GM18502 (cell line): Measurements from ENCODE around the gene EPN3.

Experiments
- ATAC-seq: cut with Tn5 transposase; IDR thresholded peaks from one replicate; pipeline ENCODE4 v1.9.1; 2021; ENCODE audit warnings: mild to moderate bottlenecking; ENCODE audit not compliant: unreplicated experiment, poor library complexity

EPN3 gene

GRCh38 chr17:50547736-50548083 lies 15.2 kb downstream of the EPN3 start:
- no peak for ATAC-seq

GRCh38 chr17:50548831-50549230 lies 16.3 kb downstream of the EPN3 start:
- ATAC-seq: no peak

- no peak for ATAC-seq
Observed at GRCh38 chr17:50549256-50549941, 16.9 kb downstream of the EPN3 start.

DNA sequence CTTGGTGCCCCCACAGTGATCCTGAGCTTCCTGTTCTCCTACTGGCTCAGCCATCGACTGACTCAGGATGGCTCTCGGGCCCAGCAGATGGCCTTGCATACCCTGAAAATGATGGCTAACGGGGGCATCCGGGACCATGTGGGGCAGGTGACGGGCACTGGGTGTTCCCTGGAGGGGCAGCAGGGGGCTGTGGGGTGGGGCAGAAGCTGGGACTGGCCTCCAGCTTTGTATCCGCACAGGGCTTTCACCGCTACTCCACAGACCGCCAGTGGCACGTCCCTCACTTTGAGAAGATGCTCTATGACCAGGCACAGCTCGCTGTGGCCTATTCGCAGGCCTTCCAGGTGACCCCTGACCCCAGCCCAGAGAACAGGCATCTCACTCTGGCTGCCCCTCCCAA lies 17.4 kb downstream of the EPN3 start:
- ATAC-seq: no peak

DNA sequence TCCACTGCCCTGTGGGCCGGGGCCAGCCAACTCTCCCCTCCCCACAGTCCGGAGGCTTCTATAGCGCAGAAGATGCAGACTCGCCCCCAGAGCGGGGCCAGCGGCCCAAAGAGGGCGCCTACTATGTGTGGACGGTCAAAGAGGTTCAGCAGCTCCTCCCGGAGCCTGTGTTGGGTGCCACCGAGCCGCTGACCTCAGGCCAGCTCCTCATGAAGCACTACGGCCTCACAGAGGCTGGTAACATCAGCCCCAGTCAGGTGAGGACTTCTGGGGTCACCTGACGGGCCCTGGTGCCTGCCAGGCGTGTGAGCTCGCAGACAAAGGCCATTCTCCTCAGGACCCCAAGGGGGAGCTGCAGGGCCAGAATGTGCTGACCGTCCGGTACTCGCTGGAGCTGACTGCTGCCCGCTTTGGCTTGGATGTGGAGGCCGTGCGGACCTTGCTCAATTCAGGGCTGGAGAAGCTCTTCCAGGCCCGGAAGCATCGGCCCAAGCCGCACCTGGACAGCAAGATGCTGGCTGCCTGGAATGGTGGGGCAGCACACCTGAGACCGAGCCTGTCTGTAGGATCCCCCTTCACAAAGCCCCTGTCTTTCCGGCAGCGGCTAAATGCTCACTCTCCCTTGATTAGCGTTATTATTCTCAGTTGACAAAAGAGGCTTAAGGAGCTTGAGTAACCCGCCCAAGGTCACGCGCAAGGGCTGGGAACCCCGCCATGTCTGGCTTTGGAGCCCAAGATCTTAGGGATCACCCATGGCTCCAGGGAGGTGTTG lies 18.3 kb downstream of the EPN3 start:
- no peak for ATAC-seq

- ATAC-seq: no peak
Observed at GRCh38 chr17:50551433-50551815, 18.9 kb downstream of the EPN3 start.

GRCh38 chr17:50551884-50552283 lies 19.3 kb downstream of the EPN3 start:
- ATAC-seq: no peak

DNA sequence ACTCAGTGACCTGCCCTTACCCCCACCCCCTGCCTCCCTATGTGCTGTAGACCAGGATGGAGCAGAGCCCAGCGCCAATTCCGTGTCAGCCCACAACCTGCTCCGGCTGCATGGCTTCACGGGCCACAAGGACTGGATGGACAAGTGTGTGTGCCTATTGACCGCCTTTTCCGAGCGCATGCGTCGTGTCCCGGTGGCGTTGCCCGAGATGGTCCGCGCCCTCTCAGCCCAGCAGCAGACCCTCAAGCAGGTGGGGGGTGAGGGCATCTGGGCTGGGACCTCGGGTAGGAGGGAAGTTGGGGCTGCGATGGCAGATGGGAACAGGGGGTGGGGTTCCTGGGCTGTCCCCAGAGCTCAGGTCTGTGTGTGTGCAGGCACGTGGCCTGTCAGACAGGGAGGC lies 21.7 kb downstream of the EPN3 start:
- no peak for ATAC-seq

DNA sequence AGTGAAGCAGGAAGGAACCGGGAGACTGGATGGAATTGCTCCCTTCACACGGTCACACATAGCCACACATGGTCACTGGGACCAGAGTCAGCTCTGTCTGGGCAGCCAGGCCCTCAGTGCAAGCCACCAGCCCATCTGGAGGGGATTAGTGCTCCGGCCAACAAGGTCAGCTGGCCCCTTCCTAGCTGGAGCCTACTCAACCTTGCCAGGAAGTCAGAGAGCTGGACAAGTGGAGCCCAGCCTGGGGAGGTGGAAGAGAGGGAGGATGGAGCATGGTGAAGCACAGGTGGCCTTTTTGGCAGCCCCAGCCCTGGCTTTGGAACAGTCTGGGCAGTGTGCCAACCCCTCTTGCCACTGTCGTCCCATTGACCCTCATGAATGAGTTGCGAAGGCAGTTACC lies 24.3 kb downstream of the EPN3 start:
- ATAC-seq: no peak

GRCh38 chr17:50557630-50558029 lies 25.1 kb downstream of the EPN3 start:
- ATAC-seq: no peak

GRCh38 chr17:50558091-50558490 lies 25.6 kb downstream of the EPN3 start:
- ATAC-seq: no peak

DNA sequence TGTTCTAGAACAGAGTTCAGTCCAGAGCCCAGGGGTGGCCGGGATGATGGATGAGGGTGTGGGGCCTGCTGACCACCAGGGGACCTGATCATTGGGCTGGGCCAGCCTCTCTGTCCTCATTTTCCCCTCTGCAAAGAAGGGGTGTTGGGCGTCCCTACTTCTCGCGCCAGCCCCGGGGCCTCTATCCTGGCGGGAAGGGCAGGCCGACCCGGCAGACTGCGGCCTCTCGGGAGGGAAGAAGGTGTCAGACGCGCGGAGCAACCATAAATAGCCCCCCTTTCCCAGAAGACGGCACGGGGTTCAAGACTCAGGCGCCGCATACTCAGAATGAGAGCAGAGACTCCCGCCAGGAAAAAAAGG lies 26.0 kb downstream of the EPN3 start:
- no peak for ATAC-seq

GRCh38 chr17:50558941-50559614 lies 26.5 kb downstream of the EPN3 start:
- no peak for ATAC-seq

GRCh38 chr17:50559674-50560184 lies 27.2 kb downstream of the EPN3 start:
- no peak for ATAC-seq

DNA sequence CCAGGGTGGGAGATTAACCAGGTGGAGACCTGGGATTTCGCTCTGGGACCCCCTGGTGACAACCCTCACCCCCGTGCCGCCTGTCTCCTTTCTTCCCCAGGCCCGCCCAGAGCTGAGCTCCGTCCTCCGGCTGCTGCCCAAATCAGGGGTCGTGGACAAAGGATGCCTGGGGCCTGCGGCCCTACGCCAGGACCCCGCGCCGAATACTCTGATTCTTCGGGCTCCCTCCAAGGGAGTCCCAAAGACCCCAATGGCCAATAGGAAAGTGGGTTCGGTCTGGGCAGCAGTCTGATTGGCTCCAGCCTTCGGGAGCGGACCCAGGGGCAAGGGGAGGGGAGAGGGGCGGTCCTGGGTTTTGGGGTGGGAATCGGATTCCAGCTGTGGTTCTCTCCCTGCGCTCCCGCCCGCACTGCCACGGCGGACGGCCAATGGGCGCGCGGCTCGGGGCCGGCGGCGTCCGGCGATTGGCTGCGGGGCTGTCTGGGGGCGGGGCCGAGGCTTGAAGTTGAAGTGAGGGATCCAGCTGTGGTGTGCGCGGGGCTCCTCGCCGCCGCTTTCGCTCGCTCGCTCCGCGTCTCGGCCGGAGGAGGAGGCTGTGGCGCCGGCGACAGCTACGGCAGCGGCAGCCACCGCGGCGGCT lies 27.8 kb downstream of the EPN3 start, which contains the start of gene CACNA1G:
CACNA1G (plus strand) TSS at position 531 of the 640 bp plus-strand sequence. CDS start 745 bp downstream, outside the sequence.
- ATAC-seq: peak; percentile 91

- ATAC-seq: no peak
Observed at GRCh38 chr17:50560931-50561745, 28.6 kb downstream of the EPN3 start.

- ATAC-seq: no peak
Observed at GRCh38 chr17:50561746-50562141, 29.2 kb downstream of the EPN3 start.

DNA sequence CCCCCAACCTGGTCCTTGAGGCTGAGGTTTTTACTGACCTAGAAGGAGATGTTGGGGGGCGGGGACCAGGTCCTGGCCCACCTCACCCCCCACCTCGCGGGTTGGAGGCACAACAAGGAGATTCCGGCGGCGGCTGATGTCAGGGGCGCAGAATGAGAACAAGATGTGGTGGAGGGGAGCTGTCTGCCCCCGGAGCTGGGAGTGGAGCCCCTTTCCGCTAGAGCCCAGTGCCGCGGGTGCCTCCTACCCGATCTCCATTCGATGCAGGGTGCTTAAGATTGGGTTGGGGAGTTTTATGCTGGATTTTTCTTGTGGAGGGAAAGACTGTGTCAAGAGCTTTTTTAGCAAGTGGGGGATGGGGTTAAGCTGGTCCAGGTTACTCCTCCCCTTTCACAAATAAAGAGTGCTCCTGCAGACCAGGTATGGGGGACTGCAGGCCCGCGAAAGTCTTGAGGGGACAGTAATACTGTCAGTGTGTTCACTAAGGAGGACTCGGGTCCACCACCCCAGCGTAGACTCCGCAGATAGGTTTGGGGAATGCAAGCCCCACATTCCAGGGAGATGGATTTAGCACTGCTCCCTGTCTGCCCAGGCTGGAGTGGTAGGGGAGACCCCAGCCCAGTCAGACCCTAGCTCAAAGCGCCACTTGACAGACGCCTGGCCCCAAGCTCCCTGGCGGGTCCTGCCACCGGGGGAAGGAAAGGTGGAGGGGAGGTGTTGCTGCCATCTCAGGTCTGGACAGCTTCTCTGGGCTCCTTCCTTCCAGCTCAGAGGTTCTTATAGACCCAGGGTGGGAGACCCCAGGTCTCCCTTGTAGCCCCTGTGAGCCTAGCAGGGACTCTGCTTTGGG lies 29.9 kb downstream of the EPN3 start:
- ATAC-seq: no peak

DNA sequence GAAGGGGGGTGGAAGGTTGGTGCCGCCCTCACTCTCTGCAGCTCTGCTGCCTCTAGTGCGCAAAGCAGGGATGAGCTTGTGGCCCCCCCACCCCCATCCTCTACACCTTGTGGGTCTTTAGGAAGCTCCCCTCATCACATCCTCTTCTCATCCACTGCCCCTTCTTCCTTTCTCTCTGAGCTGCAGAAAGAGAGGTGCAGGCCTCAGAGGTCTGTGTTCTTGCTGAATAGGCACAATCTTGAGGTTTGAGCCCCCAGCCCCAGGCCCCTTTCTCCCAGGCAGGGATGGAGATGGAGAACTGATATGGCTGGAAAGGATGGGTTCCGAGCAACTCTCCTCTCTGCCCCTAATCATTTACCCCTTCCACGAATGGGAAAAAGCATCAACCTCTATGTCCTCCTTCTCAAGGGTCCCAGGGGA lies 30.6 kb downstream of the EPN3 start:
- no peak for ATAC-seq
